GM21723 (cell line): ENCODE results near the gene RAB17.

Experiments
- ATAC-seq: cut with Tn5 transposase; IDR thresholded peaks from one replicate; pipeline ENCODE4 v1.9.1; 2021; ENCODE audit warnings: mild to moderate bottlenecking, moderate library complexity; ENCODE audit not compliant: unreplicated experiment

RAB17 gene

GRCh38 chr2:237590272-237591140, at the start of gene RAB17:
RAB17 (minus strand) TSS chr2:237590734; CDS start chr2:237586154, 4,580 bp downstream.
- no peak for ATAC-seq

- ATAC-seq, result no peak
Observed at GRCh38 chr2:237639836-237640220, 49.3 kb upstream of the RAB17 start.

- ATAC-seq, result no peak
Observed at GRCh38 chr2:237639052-237639835, 48.7 kb upstream of the RAB17 start.

GRCh38 chr2:237638176-237638575, 47.6 kb upstream of the RAB17 start:
- ATAC-seq, result no peak

GRCh38 chr2:237637429-237638135, 47.0 kb upstream of the RAB17 start:
- no peak for ATAC-seq

- ATAC-seq, result no peak
Observed at GRCh38 chr2:237636578-237636977, 46.0 kb upstream of the RAB17 start.

GRCh38 chr2:237633061-237633561, 42.6 kb upstream of the RAB17 start:
- no peak for ATAC-seq

- ATAC-seq, result no peak
Observed at GRCh38 chr2:237631801-237632585, 41.5 kb upstream of the RAB17 start.

GRCh38 chr2:237631007-237631785, 40.7 kb upstream of the RAB17 start:
- ATAC-seq, result no peak

- ATAC-seq, result no peak
Observed at GRCh38 chr2:237630216-237631000, 39.9 kb upstream of the RAB17 start.

- no peak for ATAC-seq
Observed at GRCh38 chr2:237629739-237630138, 39.2 kb upstream of the RAB17 start.

GRCh38 chr2:237629188-237629534, 38.6 kb upstream of the RAB17 start:
- ATAC-seq, result no peak

GRCh38 chr2:237628247-237629187, 38.0 kb upstream of the RAB17 start:
- no peak for ATAC-seq

- ATAC-seq, result no peak
Observed at GRCh38 chr2:237627441-237628246, 37.1 kb upstream of the RAB17 start, which contains the start of gene LRRFIP1. LRRFIP1 (plus strand) TSS chr2:237627587; CDS start chr2:237627645, 58 bp downstream.

- no peak for ATAC-seq
Observed at GRCh38 chr2:237626813-237627440, 36.4 kb upstream of the RAB17 start.

GRCh38 chr2:237625777-237626176, 35.2 kb upstream of the RAB17 start:
- ATAC-seq, result no peak
